Endothelial cell of umbilical vein (primary cell): ENCODE results near the gene MID1. TPM values are rescaled to one million over a fixed set of nuclear protein-coding genes. Genes with fewer than 3 reads are reported as not detected.

Source experiments
- BruUV-seq: library from RNA; stranded (reverse); fragments of 400-500 nt; replicated peaks from 2 replicates; lab custom pipeline; 2021; lab: Mats Ljungman, UMichigan
- CTCF ChIA-PET: fragments of 300-600, 350-600 bp; sonication (Branson Sonifier 250); formaldehyde crosslinking; loops from one replicate; lab custom pipeline; 2021; ENCODE audit warnings: antibody characterized with exemption, inconsistent platforms; lab: Charles Lee
- POLR2A ChIA-PET: fragments of 300-600, 350-600 bp; sonication (Branson Sonifier 250); formaldehyde crosslinking; loops from one replicate; lab custom pipeline; 2021; ENCODE audit warnings: antibody characterized with exemption, inconsistent platforms; lab: Charles Lee
- DNase-seq: peaks from one replicate; pipeline ENCODE4 v3.0.0-alpha.2; 2011; ENCODE audit warnings: low read depth, low spot score
- FAIRE-seq: peaks from 2 replicates; lab custom pipeline; 2011; peaks lifted over from hg19 to GRCh38; lab: Jason Lieb, UNC
- H2AFZ ChIP-seq: 2 replicates; pipeline ENCODE4 v1.6.0; 2012; ENCODE audit warnings: low read depth, low read length, control low read depth, inconsistent platforms
- H3K27ac ChIP-seq: 2 replicates; pipeline ENCODE4 v1.5.1; 2011; ENCODE audit warnings: low read depth, mild to moderate bottlenecking, control low read depth, low read length, moderate library complexity; ENCODE audit not compliant: insufficient read depth
- H3K27me3 ChIP-seq, 2 experiments: 2 replicates each; pipeline versions ENCODE4 v1.6.0 to v1.6.1; 2011; ENCODE audit warnings: low read length in 2 of 2, mixed read lengths in 1 of 2; ENCODE audit not compliant: control insufficient read depth in 2 of 2, insufficient read depth in 2 of 2
- H3K36me3 ChIP-seq, 2 experiments: 2 replicates in 1 of 2; 3 replicates in 1 of 2; pipeline ENCODE4 v1.5.1; 2011; ENCODE audit warnings: low read length in 2 of 2, mild to moderate bottlenecking in 1 of 2, moderate library complexity in 1 of 2; ENCODE audit not compliant: control insufficient read depth in 2 of 2, insufficient read depth in 2 of 2; ENCODE audit errors: extremely low read depth in 1 of 2
- H3K4me1 ChIP-seq: 3 replicates; pipeline ENCODE4 v1.5.1; 2011; ENCODE audit warnings: mild to moderate bottlenecking, low read length; ENCODE audit not compliant: control insufficient read depth, insufficient read depth; ENCODE audit errors: extremely low read depth
- H3K4me2 ChIP-seq: 2 replicates; pipeline ENCODE4 v1.6.1; 2011; ENCODE audit warnings: low read length, control low read depth, mixed read lengths; ENCODE audit not compliant: insufficient read depth
- H3K4me3 ChIP-seq, 3 experiments: fragments of 200-600 bp in 1 of 3; sonication (generic), shearing (Covaris generic) in 1 of 3; replicated peaks in 1 of 3; 2 replicates each; pipeline ENCODE4 v1.5.1; 2011 to 2016; ENCODE audit warnings: control low read depth in 3 of 3, low read length in 3 of 3, mild to moderate bottlenecking in 2 of 3, inconsistent platforms in 1 of 3, low read depth in 1 of 3, moderate library complexity in 1 of 3; ENCODE audit not compliant: insufficient read depth in 1 of 3
- H3K79me2 ChIP-seq: 2 replicates; pipeline ENCODE4 v1.6.0; 2012; ENCODE audit warnings: low read length, inconsistent platforms; ENCODE audit not compliant: control insufficient read depth, insufficient read depth
- H3K9ac ChIP-seq: replicated peaks from 2 replicates; pipeline ENCODE3; 2011; ENCODE audit warnings: low read length, control low read depth; ENCODE audit not compliant: insufficient read depth; ENCODE audit errors: extremely low read depth
- H3K9me1 ChIP-seq: replicated peaks from 3 replicates; pipeline ENCODE4 v1.6.0; 2011; ENCODE audit warnings: mild to moderate bottlenecking, low read length; ENCODE audit not compliant: control insufficient read depth, insufficient read depth; ENCODE audit errors: extremely low read depth
- H3K9me3 ChIP-seq: replicated peaks from 2 replicates; pipeline ENCODE4 v1.5.1; 2012; ENCODE audit warnings: low read length, inconsistent platforms; ENCODE audit not compliant: control insufficient read depth, insufficient read depth
- H4K20me1 ChIP-seq: replicated peaks from 2 replicates; pipeline ENCODE3; 2011; ENCODE audit warnings: mild to moderate bottlenecking, low read length; ENCODE audit not compliant: control insufficient read depth, insufficient read depth; ENCODE audit errors: extremely low read depth
- CTCF ChIP-seq, 2 donors: IDR thresholded peaks; 1 replicate in 1 of 2; 2 replicates in 1 of 2; pipeline ENCODE4 v1.5.1; 2011; ENCODE audit warnings: low read length in 2 of 2, mild to moderate bottlenecking in 2 of 2, moderate library complexity in 2 of 2, control low read depth in 1 of 2, inconsistent platforms in 1 of 2, low read depth in 1 of 2; ENCODE audit not compliant: insufficient read depth in 1 of 2; ENCODE audit errors: extremely low read depth in 1 of 2
- EZH2 ChIP-seq: IDR thresholded peaks from 2 replicates; pipeline ENCODE4 v1.6.1; 2012; ENCODE audit warnings: borderline replicate concordance, low read depth, mild to moderate bottlenecking, moderate library complexity, low read length, inconsistent platforms; ENCODE audit not compliant: severe bottlenecking
- FOS ChIP-seq: IDR thresholded peaks from 2 replicates; pipeline ENCODE4 v1.6.1; 2011; ENCODE audit warnings: mild to moderate bottlenecking, low read length, moderate library complexity, borderline replicate concordance; ENCODE audit not compliant: insufficient read depth
- GATA2 ChIP-seq: IDR thresholded peaks from 2 replicates; pipeline ENCODE4 v1.7.0; 2011; ENCODE audit warnings: low read depth, mild to moderate bottlenecking, moderate library complexity, mixed read lengths, low read length; ENCODE audit not compliant: insufficient read length, insufficient read depth
- MAX ChIP-seq: IDR thresholded peaks from 2 replicates; pipeline ENCODE4 v1.6.1; 2011; ENCODE audit not compliant: insufficient read depth, insufficient read length
- MYC ChIP-seq: IDR thresholded peaks from one replicate; pipeline ENCODE4 v1.6.1; 2011; ENCODE audit warnings: mild to moderate bottlenecking, low read depth, low read length
- POLR2A ChIP-seq: IDR thresholded peaks from 2 replicates; pipeline ENCODE4 v1.6.1; 2012; ENCODE audit warnings: low read depth, mild to moderate bottlenecking, control low read depth, low read length
- POLR2AphosphoS5 ChIP-seq: IDR thresholded peaks from 2 replicates; pipeline ENCODE4 v1.6.1; 2012; ENCODE audit warnings: low read depth, mild to moderate bottlenecking, control low read depth, low read length, moderate library complexity; ENCODE audit not compliant: insufficient read depth
- dilution Hi-C: fragments of 300-500 bp; cut with MboI; formaldehyde crosslinking; loops from one replicate; pipeline ENCODE4 v1.15.0; 2019; ENCODE audit warnings: low sequenced_read_pairs; ENCODE audit not compliant: extremely low pct_ligation_motif_present
- intact Hi-C: fragments of 100-400 bp; cut with micrococcal nuclease; formaldehyde crosslinking; loops from one replicate; pipeline ENCODE4 v1.10.0; 2022
- polyA plus RNA-seq, 4 experiments: library from polyadenylated mRNA; depleted of rRNA in 3 of 4; stranded (reverse) in 3 of 4; unstranded in 1 of 4; fragments of >200 nt; gene quantifications; 2 replicates each; pipeline versions ENCODE4 v1.2.1 to v1.2.3, GENCODE V29; 2011 to 2012; ENCODE audit warnings: missing spikeins in 1 of 4
- total RNA-seq: library from RNA; stranded (reverse); gene quantifications from 2 replicates; pipeline ENCODE4 v1.2.3, GENCODE V29; 2021

Gene MID1
- total and polyA plus RNA-seq, 2 donors (not counting 3 experiments of a cell fraction or from before 2014, with no cell fraction given): 21.3 to 29.8 TPM

- dilution Hi-C loops: no loop called here
- H2AFZ ChIP-seq: no peak overlapping the region
- H3K79me2 ChIP-seq: no peaks in the 10 kb centered on the region
- FAIRE-seq (no peak), DNase-seq (no peak)
- no TSS peak for BruUV-seq
- no peak overlapping the region for H3K4me2 ChIP-seq
- no peak overlapping the region for H3K4me3 ChIP-seq
- intact Hi-C loops: no loop called here
- H4K20me1 ChIP-seq: no peaks in the 10 kb centered on the region
- H3K27me3 ChIP-seq: no peaks in the 10 kb centered on the region
- no peak overlapping the region for H3K9ac ChIP-seq
- CTCF ChIA-PET: no interaction called here
- no peaks in the 10 kb centered on the region for H3K9me1 ChIP-seq
- TF ChIP-seq FOS: no peak
- TF ChIP-seq MAX: no peak
- no peak for TF ChIP-seq EZH2
- TF ChIP-seq GATA2: no peak
- TF ChIP-seq POLR2AphosphoS5: no peak
- TF ChIP-seq POLR2A: no peak
- no peaks in the 10 kb centered on the region for H3K36me3 ChIP-seq
- no peaks in the 10 kb centered on the region for H3K4me1 ChIP-seq
- no peaks in the 10 kb centered on the region for H3K9me3 ChIP-seq
- H3K27ac ChIP-seq: no peak overlapping the region
- POLR2A ChIA-PET: no interaction called here
These were observed 200.3 kb downstream of the MID1 start for GRCh38 chrX:10420134-10420533.

- dilution Hi-C loops: no loop called here
- H3K4me3 ChIP-seq: no peak overlapping the region
- no peaks in the 10 kb centered on the region for H3K79me2 ChIP-seq
- FAIRE-seq (no peak), DNase-seq (no peak)
- H3K9ac ChIP-seq: no peak overlapping the region
- ChIA-PET CTCF (no interaction called here), POLR2A (no interaction called here)
- no peaks in the 10 kb centered on the region for H4K20me1 ChIP-seq
- no peaks in the 10 kb centered on the region for H3K4me1 ChIP-seq
- H3K9me1 ChIP-seq: no peaks in the 10 kb centered on the region
- intact Hi-C loops: no loop called here
- H3K27ac ChIP-seq: no peak overlapping the region
- no peaks in the 10 kb centered on the region for H3K27me3 ChIP-seq
- no peaks in the 10 kb centered on the region for H3K9me3 ChIP-seq
- no TSS peak for BruUV-seq
- TF ChIP-seq POLR2A (no peak), CTCF (IDR thresholded peaks at IDR 0.05; ENCODE audit: extremely low read depth in 1 of 2, insufficient read depth in 1 of 2, low read depth in 1 of 2, low read length in 2 of 2) (no peak), MYC (no peak), POLR2AphosphoS5 (no peak), EZH2 (no peak), GATA2 (no peak), MAX (no peak)
- H3K36me3 ChIP-seq: no peaks in the 10 kb centered on the region
- no peak overlapping the region for H3K4me2 ChIP-seq
- no peak overlapping the region for H2AFZ ChIP-seq
These were observed 204.0 kb downstream of the MID1 start for GRCh38 chrX:10416424-10416823.
